Stimulated activated CD8-positive, alpha-beta memory T cell treated with anti-CD3 and anti-CD28 coated beads, Interleukin-7, amount 100 ng/mL, for 48 hours (primary cell): ENCODE data around the gene ZNF683.
"Not testable (repeated sequence)": the region's sequence is repeated elsewhere in the genome, so short reads cannot be mapped to it uniquely, and the experiment has no call there.

ENCODE experiments used
- DNase-seq, 2 donors: peaks; one replicate each; pipeline ENCODE4 v3.0.0-alpha.2; 2020; ENCODE audit warnings: low read depth in 1 of 2; ENCODE audit errors: extremely low read depth in 1 of 2

Gene ZNF683

GRCh38 chr1:26372611-26373010, at the start of gene ZNF683:
Gene ZNF683, minus strand, starts transcription at chr1:26372750. Its CDS starts 4,179 bp downstream, at chr1:26368571.
- not testable (repeated sequence) for DNase-seq

- DNase-seq = no peak
These were observed 46.9 kb upstream of the ZNF683 start for GRCh38 chr1:26419494-26419893.

GRCh38 chr1:26418865-26419349, 46.4 kb upstream of the ZNF683 start:
- no peak for DNase-seq

GRCh38 chr1:26417111-26417759, 44.7 kb upstream of the ZNF683 start:
- peak; percentile 59 to 76 for DNase-seq

GRCh38 chr1:26413031-26413430, 40.5 kb upstream of the ZNF683 start:
- no peak for DNase-seq

GRCh38 chr1:26412180-26412840, 39.8 kb upstream of the ZNF683 start:
- no peak for DNase-seq

GRCh38 chr1:26411624-26412074, 39.1 kb upstream of the ZNF683 start:
- DNase-seq = no peak

- DNase-seq = no peak
These were observed 38.4 kb upstream of the ZNF683 start, which contains the start of gene LIN28A for GRCh38 chr1:26410706-26411623. Gene LIN28A, plus strand, starts transcription at chr1:26410817. Its CDS starts 75 bp downstream, at chr1:26410892.

GRCh38 chr1:26409191-26409807, 36.7 kb upstream of the ZNF683 start:
- no peak for DNase-seq

GRCh38 chr1:26408604-26409003, 36.1 kb upstream of the ZNF683 start:
- DNase-seq = no peak

GRCh38 chr1:26405281-26405915, 32.8 kb upstream of the ZNF683 start:
- DNase-seq = no peak

GRCh38 chr1:26404641-26405040, 32.1 kb upstream of the ZNF683 start:
- no peak for DNase-seq

- DNase-seq = no peak
These were observed 31.1 kb upstream of the ZNF683 start for GRCh38 chr1:26403656-26404055.

- DNase-seq = no peak
These were observed 29.3 kb upstream of the ZNF683 start for GRCh38 chr1:26401891-26402290.

- DNase-seq = no peak
These were observed 26.5 kb upstream of the ZNF683 start for GRCh38 chr1:26399034-26399433.

- no peak for DNase-seq
These were observed 23.2 kb upstream of the ZNF683 start for GRCh38 chr1:26395754-26396153.

- DNase-seq = no peak
These were observed 18.9 kb upstream of the ZNF683 start for GRCh38 chr1:26391450-26391849.

GRCh38 chr1:26389604-26390247, 17.2 kb upstream of the ZNF683 start:
- DNase-seq = no peak

- no peak for DNase-seq
These were observed 16.4 kb upstream of the ZNF683 start for GRCh38 chr1:26388791-26389445.
